Measurements from ENCODE around the gene CATSPER3. TPM values are rescaled to one million over a fixed set of nuclear protein-coding genes. Genes with fewer than 3 reads are reported as not detected.

CATSPER3 gene
- total RNA-seq, result under 1 TPM; 0.17 TPM

DNA sequence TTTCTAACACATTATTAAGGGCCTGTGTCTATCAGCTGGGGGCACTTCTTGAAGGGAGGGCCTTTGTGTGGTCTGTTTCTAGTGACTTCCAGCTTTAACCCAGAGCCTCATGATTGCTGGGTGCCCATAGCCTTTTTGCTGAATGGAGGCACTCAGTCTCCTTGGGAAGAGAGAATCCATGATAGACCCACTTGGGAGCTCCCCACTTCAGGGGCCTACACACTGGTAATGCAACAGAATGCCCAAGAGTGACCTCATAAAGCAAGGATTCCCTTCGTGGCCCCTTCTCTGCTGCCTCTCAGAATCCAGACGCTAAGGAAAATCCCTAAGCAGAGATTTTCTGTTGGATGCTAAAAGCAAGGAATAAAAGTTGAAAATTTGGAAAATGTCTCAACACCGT, at the start of gene CATSPER3:
Gene CATSPER3, plus strand, starts transcription at position 301 of the 400 bp plus-strand sequence. Its CDS starts 85 bp downstream, at position 386.
- POLR2A ChIA-PET, result no interaction called here
- CTCF ChIA-PET, result no interaction called here

GRCh38 chr5:134918861-134919260, 48.8 kb upstream of the CATSPER3 start:
- CTCF ChIA-PET, result interaction anchor here (0.6 to 2.5 kb wide), 2 partner anchors 14 to 25 kb away, joined by 3 to 7 read pairs; partner anchors contain the start of gene PCBD2
- POLR2A ChIA-PET, result interaction anchor here (0.9 kb wide), 1 partner anchor 8 kb away, joined by 3 read pairs; no protein-coding TSS in a partner anchor

GRCh38 chr5:134920848-134921575, 46.7 kb upstream of the CATSPER3 start:
- POLR2A ChIA-PET, result interaction anchor here (0.6 to 1.8 kb wide), 3 partner anchors 17 to 75 kb away, joined by 3 to 7 read pairs (median 6); partner anchors contain the start of gene C5orf24

DNA sequence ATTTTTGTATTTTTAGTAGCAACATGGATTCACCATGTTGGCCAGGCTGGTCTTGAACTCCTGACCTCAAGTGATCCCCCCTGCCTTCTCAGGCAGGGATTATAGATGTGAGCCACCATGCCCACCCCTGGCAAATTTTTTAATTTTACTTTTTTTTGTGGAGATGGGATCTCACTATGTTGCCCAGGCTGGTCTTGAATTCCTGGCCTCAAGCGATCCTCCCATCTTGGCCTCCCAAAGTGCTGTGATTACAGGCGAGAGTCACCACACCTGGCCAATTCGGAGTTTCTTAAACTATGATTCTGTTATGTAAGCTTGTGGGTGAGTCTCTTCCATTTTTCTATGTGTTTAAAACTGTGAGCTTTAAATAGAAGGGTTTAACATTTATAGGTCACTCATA, 35.2 kb upstream of the CATSPER3 start:
- ChIA-PET POLR2A (no interaction called here), CTCF (no interaction called here)

More at GRCh38 chr5:134920848-134921575, 46.7 kb upstream of the CATSPER3 start:
- CTCF ChIA-PET, result interaction anchor here (0.8 to 1.5 kb wide), 2 partner anchors 9 to 58 kb away, joined by 3 read pairs; no protein-coding TSS in a partner anchor

DNA sequence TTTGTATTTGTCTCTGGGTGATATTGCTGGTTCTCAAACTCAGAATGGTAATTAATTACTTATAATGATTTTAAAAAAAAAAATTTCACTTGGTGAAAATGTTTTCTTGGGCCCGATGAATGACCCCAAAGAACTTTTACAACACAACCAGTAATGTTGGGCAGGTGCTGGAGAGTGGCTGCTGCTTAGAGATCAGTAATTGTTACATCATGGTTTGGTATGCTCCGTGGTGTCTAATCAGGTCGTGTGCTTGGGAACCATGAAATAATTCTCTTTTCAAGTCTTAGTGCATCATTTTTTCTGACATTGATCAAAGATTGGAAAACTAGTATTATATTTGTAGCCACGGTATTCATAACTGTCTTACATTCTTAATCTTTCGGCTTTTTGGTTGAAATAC, 33.5 kb upstream of the CATSPER3 start:
- CTCF ChIA-PET, result no interaction called here
- POLR2A ChIA-PET, result no interaction called here

GRCh38 chr5:134935711-134936602, 31.8 kb upstream of the CATSPER3 start:
- POLR2A ChIA-PET, result no interaction called here
- CTCF ChIA-PET, result no interaction called here

DNA sequence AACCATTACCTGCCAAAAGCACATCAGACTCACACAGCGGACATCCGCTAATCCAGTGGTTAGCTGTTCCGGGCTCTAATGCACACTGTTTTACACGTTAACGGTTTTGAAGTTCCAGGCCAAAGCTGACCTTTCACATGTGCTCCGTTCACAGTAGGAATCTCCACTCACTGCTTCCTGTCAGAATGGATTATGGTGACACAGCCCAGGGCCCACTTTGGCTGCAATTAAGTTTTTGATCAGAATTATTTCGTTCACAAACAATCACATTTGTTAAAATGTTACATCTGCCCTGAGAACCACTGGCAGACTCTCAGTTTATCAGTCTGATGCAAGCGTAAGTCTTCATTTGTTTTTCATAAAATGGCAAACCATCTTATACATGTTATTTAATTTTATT, 30.2 kb upstream of the CATSPER3 start:
- CTCF ChIA-PET, result no interaction called here

GRCh38 chr5:134938030-134938429, 29.7 kb upstream of the CATSPER3 start:
- ChIA-PET POLR2A (no interaction called here), CTCF (no interaction called here)

More for the DNA sequence above, 30.2 kb upstream of the CATSPER3 start:
- POLR2A ChIA-PET, result no interaction called here

DNA sequence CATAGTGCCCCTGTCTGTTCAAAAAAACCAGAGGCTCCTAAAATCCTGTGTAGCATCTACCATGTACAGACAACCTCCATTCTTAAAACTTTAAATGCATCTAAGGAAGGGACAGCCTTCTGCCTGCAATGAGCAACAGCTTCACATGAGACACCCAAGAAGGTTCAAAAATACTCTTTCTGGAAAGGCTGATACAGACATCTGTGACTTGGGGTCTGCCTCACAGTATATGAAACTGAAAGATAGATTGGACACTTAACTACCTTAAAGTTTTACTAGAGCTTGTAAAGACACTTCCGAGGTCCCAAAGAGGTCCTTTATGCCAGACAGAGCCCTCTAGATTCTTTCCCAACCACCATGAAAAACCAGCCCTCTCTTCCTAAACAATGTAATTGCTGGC, 28.2 kb upstream of the CATSPER3 start:
- ChIA-PET CTCF (no interaction called here), POLR2A (no interaction called here)

- ChIA-PET CTCF (no interaction called here), POLR2A (no interaction called here)
These were observed 24.2 kb upstream of the CATSPER3 start for GRCh38 chr5:134943547-134943946.

DNA sequence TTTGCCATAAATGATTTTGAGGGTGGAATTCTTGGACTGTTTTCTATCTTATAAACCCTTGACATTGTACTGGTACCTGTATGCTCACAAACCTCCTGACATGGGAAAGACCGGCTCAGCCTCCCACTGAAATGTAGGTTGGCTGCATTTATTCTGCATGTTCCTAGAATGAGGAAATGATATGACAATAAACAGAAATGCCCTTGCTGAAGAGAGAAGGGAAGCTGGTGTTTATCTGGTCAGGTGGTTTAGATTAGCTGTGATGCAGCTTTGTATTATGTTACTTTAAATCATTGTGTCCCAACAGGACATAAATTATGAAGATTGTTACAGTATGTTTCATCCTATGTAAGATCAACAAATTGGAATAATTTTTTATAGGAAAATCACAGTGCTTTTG, 23.1 kb upstream of the CATSPER3 start:
- POLR2A ChIA-PET, result no interaction called here
- CTCF ChIA-PET, result no interaction called here

DNA sequence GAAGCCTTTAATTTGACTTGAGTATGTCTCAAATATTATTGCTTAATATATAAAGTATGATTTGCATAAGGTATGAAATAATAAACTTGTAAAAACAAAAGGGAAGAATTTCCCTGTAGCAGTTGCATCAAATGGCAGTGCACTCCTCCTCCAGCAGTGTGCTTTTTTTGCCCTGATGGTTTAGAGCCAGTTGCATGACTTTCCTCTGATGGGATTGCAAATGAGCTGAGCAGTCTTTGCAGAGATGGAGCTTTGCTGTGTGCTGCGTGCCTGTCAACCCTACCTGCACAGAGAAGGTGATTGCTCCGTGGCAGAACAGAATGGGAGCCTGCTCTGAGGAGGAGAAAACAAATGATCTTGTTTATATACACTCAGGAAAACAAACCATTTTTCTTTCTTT, 22.7 kb upstream of the CATSPER3 start:
- ChIA-PET CTCF (no interaction called here), POLR2A (no interaction called here)

DNA sequence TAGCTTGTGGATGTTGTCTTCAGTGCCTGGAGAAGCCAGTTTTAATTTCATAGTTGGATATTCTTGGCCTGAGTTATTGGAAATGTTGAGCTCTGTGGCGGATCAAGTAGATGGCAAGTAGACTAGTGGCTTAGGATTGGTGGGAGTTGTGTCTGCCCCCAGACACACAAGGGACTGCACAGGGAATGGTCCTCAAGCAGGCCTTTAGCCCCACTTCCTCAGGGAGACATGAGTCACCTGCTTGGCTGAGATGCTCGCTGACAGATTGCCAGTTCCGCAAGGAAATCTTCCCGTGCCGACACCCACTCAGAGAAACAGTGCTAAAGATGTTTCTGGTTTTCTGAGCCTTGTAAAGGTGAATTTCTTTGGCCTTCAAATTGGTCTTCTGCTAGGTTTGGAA, 18.8 kb upstream of the CATSPER3 start:
- CTCF ChIA-PET, result no interaction called here
- POLR2A ChIA-PET, result no interaction called here

- ChIA-PET CTCF (no interaction called here), POLR2A (no interaction called here)
These were observed 18.4 kb upstream of the CATSPER3 start for GRCh38 chr5:134949316-134949715.

DNA sequence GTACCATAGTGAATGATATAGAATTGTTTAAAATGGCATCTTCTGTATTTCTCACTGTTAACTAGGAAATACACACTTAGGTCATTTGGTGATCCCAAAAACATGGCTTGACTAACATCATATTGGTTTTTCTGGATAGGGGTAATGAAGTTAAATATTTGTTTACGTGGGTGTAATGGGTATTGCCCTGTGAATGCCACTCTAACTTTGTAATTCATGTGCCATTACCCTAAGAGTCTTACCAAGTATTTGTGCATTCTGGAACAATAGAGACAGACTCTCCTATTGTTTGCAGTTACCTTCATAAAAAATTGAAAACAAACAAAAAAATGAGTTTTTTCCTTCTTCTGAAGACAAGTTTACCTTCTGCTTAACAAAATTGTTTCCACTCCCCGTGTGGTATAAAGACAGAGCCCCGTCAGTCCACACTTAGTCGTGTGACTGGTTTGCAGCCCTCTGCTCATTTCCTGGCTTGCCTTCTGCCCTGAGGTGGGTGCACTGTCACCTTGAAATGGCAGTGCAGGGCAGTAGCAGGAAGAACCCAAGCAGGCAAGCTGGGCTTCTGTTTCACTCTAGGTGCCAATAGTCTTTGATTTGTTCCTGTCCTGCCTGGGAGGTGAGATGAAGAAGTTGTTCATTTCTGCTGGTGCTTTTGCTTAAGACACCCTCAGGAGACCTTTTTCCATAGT, 9.6 kb upstream of the CATSPER3 start:
- POLR2A ChIA-PET, result no interaction called here
- CTCF ChIA-PET, result no interaction called here

GRCh38 chr5:134958755-134959154, 9.0 kb upstream of the CATSPER3 start:
- CTCF ChIA-PET, result no interaction called here
- POLR2A ChIA-PET, result no interaction called here

DNA sequence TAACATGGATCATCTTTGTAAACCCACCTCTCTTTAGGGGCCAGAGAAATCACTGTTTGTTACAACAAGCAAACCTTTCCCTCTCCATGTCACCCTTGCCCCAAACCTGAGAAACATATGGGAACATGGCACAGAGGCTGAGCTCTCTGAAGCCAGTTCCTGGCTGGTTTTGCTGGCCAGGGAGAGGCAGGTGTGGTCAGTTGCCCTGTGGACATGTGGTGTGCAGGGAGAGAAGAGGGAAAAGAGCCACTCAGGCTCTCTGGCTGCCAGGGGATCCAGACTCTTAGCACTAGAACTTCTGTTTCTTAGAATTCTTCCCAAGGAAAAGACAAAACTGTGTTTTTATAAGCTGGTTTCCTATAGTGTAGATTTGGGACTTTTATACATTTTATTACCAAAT, 4.6 kb upstream of the CATSPER3 start:
- CTCF ChIA-PET, result no interaction called here
- POLR2A ChIA-PET, result no interaction called here

DNA sequence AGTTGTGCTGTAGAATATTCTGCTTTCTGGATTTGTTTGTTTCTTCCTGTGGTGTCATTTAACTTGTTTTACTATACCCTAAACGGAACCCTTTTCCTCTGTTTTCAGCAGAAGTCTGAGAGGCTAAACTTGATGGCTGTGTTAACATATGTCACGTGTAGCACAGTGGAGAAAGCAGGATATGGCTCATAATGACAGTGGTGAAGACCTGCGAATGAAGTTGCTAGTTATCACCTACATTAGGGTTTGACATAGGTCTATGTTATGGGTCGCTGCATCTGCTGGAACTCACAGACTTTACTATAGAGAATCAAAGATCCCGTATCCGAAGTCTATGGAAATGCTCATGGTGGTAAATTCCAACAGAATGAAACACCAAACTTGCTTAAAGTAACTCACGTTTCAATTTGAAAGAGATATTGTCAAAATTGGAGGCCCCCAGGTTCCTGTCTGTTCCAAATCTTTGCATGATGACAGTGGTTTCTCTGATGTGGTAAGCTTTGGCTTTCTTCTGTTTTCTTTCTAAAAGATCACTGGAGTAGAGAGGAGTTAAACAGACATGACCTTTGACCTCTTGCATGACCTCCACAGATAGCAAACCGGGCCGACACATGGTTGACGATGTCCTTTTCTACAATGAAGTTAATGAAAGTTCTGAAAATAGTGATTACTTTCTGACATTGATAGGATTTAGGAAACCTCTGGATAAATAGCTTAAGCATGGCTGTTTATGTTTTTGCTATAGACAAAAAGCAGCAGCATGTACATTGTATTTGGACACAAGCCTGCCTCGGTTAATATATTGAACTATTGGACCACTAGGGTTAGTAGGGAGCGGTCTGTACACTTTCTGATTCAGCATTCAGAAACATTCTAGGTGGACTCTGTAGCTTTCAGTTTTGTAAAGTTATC, 3.1 kb upstream of the CATSPER3 start:
- POLR2A ChIA-PET, result interaction anchor here (0.6 to 0.7 kb wide), 2 partner anchors 44 to 203 kb away, joined by 3 to 6 read pairs; no protein-coding TSS in a partner anchor
- CTCF ChIA-PET, result no interaction called here

DNA sequence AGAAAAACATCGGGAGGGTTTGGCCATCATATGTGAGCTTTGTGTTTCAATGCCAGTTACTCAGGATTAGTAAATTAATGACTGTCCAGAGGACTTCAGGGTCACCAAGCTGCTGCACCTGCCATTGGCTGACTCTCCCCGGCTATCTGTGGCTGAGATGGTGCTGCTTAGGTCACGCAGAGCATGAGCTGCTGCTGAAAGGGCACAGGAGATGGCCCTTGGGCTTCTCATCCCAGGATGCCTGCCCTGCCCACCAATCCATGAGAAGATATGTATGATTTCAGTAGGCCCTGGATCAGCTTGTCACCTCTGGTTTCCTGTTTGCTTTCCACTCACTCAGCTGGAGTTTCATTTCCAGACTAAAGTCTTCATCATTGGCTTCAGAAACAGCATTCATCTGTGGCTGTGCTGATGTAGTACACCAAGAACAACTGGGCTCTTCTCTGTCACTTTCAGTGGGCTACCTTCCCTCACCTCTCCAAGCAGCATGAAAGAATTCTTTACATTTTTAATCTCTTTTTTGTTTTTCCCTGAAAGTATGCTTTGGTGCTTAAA, 2.4 kb upstream of the CATSPER3 start:
- POLR2A ChIA-PET, result interaction anchor here (0.7 kb wide), 1 partner anchor 202 kb away, joined by 3 read pairs; no protein-coding TSS in a partner anchor
- CTCF ChIA-PET, result no interaction called here
